ENCODE measurements around the gene PET100.

- TF ChIP-seq STAT1 (IDR thresholded peaks at IDR 0.05; ENCODE audit: unreplicated experiment) (no peak), POLR2AphosphoS5 (IDR thresholded peaks at IDR 0.05; ENCODE audit: low read depth) (no peak)
Observed at GRCh38 chr19:7610491-7611240, 18.9 kb upstream of the PET100 start.
